Hepatocyte (in vitro differentiated cells): Measurements from ENCODE around the gene TMBIM1. TPM values are rescaled to one million over a fixed set of nuclear protein-coding genes. Genes with fewer than 3 reads are reported as not detected.
"Not testable (repeated sequence)": the region's sequence is repeated elsewhere in the genome, so short reads cannot be mapped to it uniquely, and the experiment has no call there.

Experiments used
- DNase-seq: peaks from one replicate; pipeline ENCODE4 v3.0.0-alpha.2; 2016; ENCODE audit warnings: low spot score
- H2AFZ ChIP-seq: fragments of 200-600 bp; sonication (generic); 2 replicates; pipeline ENCODE4 v1.6.0; 2016; ENCODE audit warnings: antibody characterized with exemption, mild to moderate bottlenecking
- H3K27ac ChIP-seq: fragments of 200-600 bp; sonication (generic); 2 replicates; pipeline ENCODE4 v1.5.1; 2016; ENCODE audit warnings: mild to moderate bottlenecking
- H3K27me3 ChIP-seq: fragments of 200-600 bp; sonication (generic); 2 replicates; pipeline ENCODE4 v1.6.1; 2016
- H3K36me3 ChIP-seq: fragments of 200-600 bp; sonication (generic); replicated peaks from 2 replicates; pipeline ENCODE4 v1.5.1; 2016; ENCODE audit warnings: low read depth; ENCODE audit not compliant: insufficient read depth
- H3K4me1 ChIP-seq: fragments of 200-600 bp; sonication (generic); 2 replicates; pipeline ENCODE4 v1.5.1; 2016; ENCODE audit warnings: mild to moderate bottlenecking, moderate library complexity; ENCODE audit not compliant: insufficient read depth
- H3K4me2 ChIP-seq: fragments of 200-600 bp; sonication (generic); 2 replicates; pipeline ENCODE4 v1.6.0; 2016
- H3K4me3 ChIP-seq: fragments of 200-600 bp; sonication (generic); 2 replicates; pipeline ENCODE4 v1.5.1; 2016; ENCODE audit warnings: mild to moderate bottlenecking
- H3K79me2 ChIP-seq: fragments of 200-600 bp; sonication (generic); 2 replicates; pipeline ENCODE4 v1.6.0; 2017; ENCODE audit warnings: mild to moderate bottlenecking
- H3K9me2 ChIP-seq: fragments of 200-600 bp; sonication (generic); replicated peaks from 2 replicates; pipeline ENCODE4 v1.6.0; 2017; ENCODE audit warnings: mild to moderate bottlenecking; ENCODE audit not compliant: insufficient read depth
- H3K9me3 ChIP-seq: fragments of 200-600 bp; sonication (generic); 2 replicates; pipeline ENCODE4 v1.5.1; 2016; ENCODE audit warnings: low read depth, mild to moderate bottlenecking
- H4K20me1 ChIP-seq: fragments of 200-600 bp; sonication (generic); 2 replicates; pipeline ENCODE4 v1.6.0; 2016; ENCODE audit warnings: mild to moderate bottlenecking; ENCODE audit not compliant: insufficient read depth, poor library complexity, severe bottlenecking
- EZH2 ChIP-seq: fragments of 200-600 bp; sonication (generic); IDR thresholded peaks from 2 replicates; pipeline ENCODE4 v1.6.1; 2016; ENCODE audit warnings: antibody characterized with exemption, mild to moderate bottlenecking, borderline replicate concordance
- EZH2phosphoT487 ChIP-seq: fragments of 200-600 bp; sonication (generic); IDR thresholded peaks from one replicate; pipeline ENCODE4 v1.6.1; 2018; ENCODE audit warnings: antibody characterized with exemption, mild to moderate bottlenecking, low read depth, moderate library complexity; ENCODE audit not compliant: unreplicated experiment, severe bottlenecking
- WGBS: methylation state at CpG from one replicate; pipeline ENCODE4 v1.1.6; 2016; ENCODE audit warnings: low lambda C conversion rate; ENCODE audit errors: missing lambda C conversion rate; 5-methylcytosine and 5-hydroxymethylcytosine counted together
- polyA plus RNA-seq: library from polyadenylated mRNA; unstranded; fragments of >200 nt; fragmentation: Nextera tagmentation; extraction: Ambion mirVana; gene quantifications from 2 replicates; pipeline ENCODE4 v1.2.1, GENCODE V29; 2016
- total RNA-seq: library from RNA; depleted of rRNA; stranded (reverse); fragments of >200 nt; gene quantifications from 2 replicates; pipeline ENCODE4 v1.2.3, GENCODE V29; 2014
- TF ChIP-seq, protein P1 (sequence below): fragments of 200-600 bp; sonication (generic); IDR thresholded peaks from 2 replicates; pipeline ENCODE4 v1.5.1; 2016; ENCODE audit warnings: antibody characterized with exemption, mild to moderate bottlenecking; ENCODE audit not compliant: poor library complexity

Gene TMBIM1
- total and polyA plus RNA-seq, 2 experiments from 2014 or later: 224 to 302 TPM

DNA sequence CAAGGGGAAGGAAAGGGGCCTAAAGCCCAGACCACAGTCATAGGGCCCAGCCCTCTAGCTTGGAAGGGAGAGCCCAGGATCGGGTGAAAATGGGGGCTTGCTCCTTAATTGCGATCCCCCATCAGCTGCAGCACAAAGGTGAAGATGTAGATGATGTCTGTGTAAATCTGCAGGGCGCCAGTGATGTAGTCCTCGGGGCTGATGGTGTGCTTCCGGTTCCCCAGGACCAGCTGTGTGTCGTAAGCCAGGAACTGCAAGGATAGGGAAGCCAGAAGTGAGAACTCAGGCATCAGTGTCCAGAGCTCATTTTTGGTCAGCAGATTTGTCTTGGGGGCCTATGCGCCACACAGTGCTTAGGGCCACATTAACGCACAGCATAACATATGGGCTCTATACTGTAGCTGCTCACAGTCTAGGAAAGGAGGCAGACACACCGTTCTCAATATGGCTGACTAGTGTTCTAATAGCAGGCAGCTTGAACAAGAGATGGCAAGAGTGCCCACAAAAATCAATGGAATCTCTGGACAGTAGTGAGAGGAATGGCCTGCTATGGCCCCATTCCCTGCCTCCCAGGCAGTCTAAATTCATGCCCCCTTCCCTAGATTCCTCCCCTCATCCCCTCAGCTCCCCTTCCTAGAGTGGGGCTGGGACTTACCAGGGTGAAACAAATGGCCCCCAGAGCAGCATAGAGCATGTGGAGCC, 16.8 kb downstream of the TMBIM1 start:
- peak overlapping the region; percentile 76 for H3K27ac ChIP-seq
- no peaks in the 10 kb centered on the region for H3K9me3 ChIP-seq
- H3K79me2 ChIP-seq: peaks cover 28% of the 10 kb centered on the region
- no peak overlapping the region for H3K4me3 ChIP-seq
- peaks cover 7% of the 10 kb centered on the region for H4K20me1 ChIP-seq
- no peak overlapping the region for H3K4me2 ChIP-seq
- H3K9me2 ChIP-seq: no peaks in the 10 kb centered on the region
- no peak for DNase-seq
- no peaks in the 10 kb centered on the region for H3K36me3 ChIP-seq
- 86% methylated on average over 9 of the region's 9 CpGs for whole genome bisulfite sequencing
- peaks cover 21% of the 10 kb centered on the region for H3K4me1 ChIP-seq
- H3K27me3 ChIP-seq: no peaks in the 10 kb centered on the region
- TF ChIP-seq EZH2: no peak
- TF ChIP-seq EZH2phosphoT487: no peak
- TF ChIP-seq, protein P1, sequence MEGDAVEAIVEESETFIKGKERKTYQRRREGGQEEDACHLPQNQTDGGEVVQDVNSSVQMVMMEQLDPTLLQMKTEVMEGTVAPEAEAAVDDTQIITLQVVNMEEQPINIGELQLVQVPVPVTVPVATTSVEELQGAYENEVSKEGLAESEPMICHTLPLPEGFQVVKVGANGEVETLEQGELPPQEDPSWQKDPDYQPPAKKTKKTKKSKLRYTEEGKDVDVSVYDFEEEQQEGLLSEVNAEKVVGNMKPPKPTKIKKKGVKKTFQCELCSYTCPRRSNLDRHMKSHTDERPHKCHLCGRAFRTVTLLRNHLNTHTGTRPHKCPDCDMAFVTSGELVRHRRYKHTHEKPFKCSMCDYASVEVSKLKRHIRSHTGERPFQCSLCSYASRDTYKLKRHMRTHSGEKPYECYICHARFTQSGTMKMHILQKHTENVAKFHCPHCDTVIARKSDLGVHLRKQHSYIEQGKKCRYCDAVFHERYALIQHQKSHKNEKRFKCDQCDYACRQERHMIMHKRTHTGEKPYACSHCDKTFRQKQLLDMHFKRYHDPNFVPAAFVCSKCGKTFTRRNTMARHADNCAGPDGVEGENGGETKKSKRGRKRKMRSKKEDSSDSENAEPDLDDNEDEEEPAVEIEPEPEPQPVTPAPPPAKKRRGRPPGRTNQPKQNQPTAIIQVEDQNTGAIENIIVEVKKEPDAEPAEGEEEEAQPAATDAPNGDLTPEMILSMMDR: no peak
- H2AFZ ChIP-seq: no peak overlapping the region

DNA sequence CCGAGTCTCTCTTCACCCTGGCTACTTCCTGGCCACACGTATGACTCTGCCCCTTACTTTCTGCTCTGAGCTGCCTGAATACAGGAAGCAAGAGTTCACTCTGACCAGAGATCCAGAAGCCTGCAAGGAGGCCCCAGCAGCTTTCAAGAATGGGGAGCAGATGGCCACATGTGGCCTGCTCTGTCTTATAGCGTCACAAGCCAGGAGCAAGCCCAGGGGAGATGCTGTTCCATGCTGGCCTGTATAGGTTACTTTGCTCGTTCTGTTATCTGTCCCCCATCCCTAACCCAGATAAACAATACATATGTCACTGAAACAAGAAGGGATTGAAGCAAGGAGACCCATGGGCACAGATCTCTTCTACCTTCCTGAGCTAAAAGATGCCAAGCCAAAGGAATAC, 17.7 kb downstream of the TMBIM1 start:
- Histone ChIP-seq H3K79me2 (peaks cover 19% of the 10 kb centered on the region), H3K9me3 (no peaks in the 10 kb centered on the region)

GRCh38 chr2:218273908-218274249, 18.4 kb downstream of the TMBIM1 start:
- Histone ChIP-seq H3K27me3 (no peaks in the 10 kb centered on the region), H3K79me2 (peaks cover 24% of the 10 kb centered on the region), H3K4me1 (peaks cover 21% of the 10 kb centered on the region), H3K9me2 (no peaks in the 10 kb centered on the region), H3K27ac (peak overlapping the region; percentile 76), H3K9me3 (no peaks in the 10 kb centered on the region), H4K20me1 (peaks cover 10% of the 10 kb centered on the region), H3K36me3 (no peaks in the 10 kb centered on the region), H3K4me2 (no peak overlapping the region), H3K4me3 (no peak overlapping the region), H2AFZ (no peak overlapping the region)
- 97% methylated on average over 2 of the region's 2 CpGs for WGBS
- no peak for DNase-seq
- TF ChIP-seq, protein P1: no peak
- TF ChIP-seq EZH2phosphoT487 (no peak), EZH2 (no peak)

More for the DNA sequence above, 17.7 kb downstream of the TMBIM1 start:
- H3K4me2 ChIP-seq: no peak overlapping the region
- H3K27ac ChIP-seq: peak overlapping the region; percentile 76
- 87% methylated on average over 4 of the region's 4 CpGs for WGBS
- peaks cover 5% of the 10 kb centered on the region for H4K20me1 ChIP-seq
- no peak for DNase-seq
- no peak overlapping the region for H2AFZ ChIP-seq
- H3K27me3 ChIP-seq: no peaks in the 10 kb centered on the region
- H3K4me1 ChIP-seq: peaks cover 21% of the 10 kb centered on the region
- no peaks in the 10 kb centered on the region for H3K9me2 ChIP-seq
- TF ChIP-seq, protein P1: no peak
- TF ChIP-seq EZH2phosphoT487: no peak
- no peak for TF ChIP-seq EZH2
- no peaks in the 10 kb centered on the region for H3K36me3 ChIP-seq
- no peak overlapping the region for H3K4me3 ChIP-seq

- H3K27me3 ChIP-seq, H4K20me1 ChIP-seq, H3K4me3 ChIP-seq, DNase-seq, H3K36me3 ChIP-seq, H3K9me2 ChIP-seq, H3K9me3 ChIP-seq, H2AFZ ChIP-seq: not testable (repeated sequence)
- H3K79me2 ChIP-seq: peaks cover 29% of the 10 kb centered on the region
- H3K4me2 ChIP-seq: peak overlapping the region; percentile 51
- H3K27ac ChIP-seq: peak overlapping the region; percentile 76
- H3K4me1 ChIP-seq: peaks cover 21% of the 10 kb centered on the region
- WGBS: 91% methylated on average over 8 of the region's 8 CpGs
Observed at GRCh38 chr2:218273214-218273907, 18.9 kb downstream of the TMBIM1 start.
